GM19324 (cell line): ENCODE data around the gene C6orf47.
A peak's percentile ranks its signal among the peaks of the same experiment; 100 is the strongest.

Experiments used
- ATAC-seq: cut with Tn5 transposase; IDR thresholded peaks from one replicate; pipeline ENCODE4 v1.9.1; 2021; ENCODE audit warnings: mild to moderate bottlenecking, moderate library complexity; ENCODE audit not compliant: unreplicated experiment, low FRiP score

C6orf47 gene

GRCh38 chr6:31636698-31637596 is 23.6 kb downstream of the C6orf47 start:
- no peak for ATAC-seq

GRCh38 chr6:31634969-31635575 is 25.5 kb downstream of the C6orf47 start:
- ATAC-seq = no peak

GRCh38 chr6:31634131-31634530 is 26.4 kb downstream of the C6orf47 start:
- no peak for ATAC-seq

DNA sequence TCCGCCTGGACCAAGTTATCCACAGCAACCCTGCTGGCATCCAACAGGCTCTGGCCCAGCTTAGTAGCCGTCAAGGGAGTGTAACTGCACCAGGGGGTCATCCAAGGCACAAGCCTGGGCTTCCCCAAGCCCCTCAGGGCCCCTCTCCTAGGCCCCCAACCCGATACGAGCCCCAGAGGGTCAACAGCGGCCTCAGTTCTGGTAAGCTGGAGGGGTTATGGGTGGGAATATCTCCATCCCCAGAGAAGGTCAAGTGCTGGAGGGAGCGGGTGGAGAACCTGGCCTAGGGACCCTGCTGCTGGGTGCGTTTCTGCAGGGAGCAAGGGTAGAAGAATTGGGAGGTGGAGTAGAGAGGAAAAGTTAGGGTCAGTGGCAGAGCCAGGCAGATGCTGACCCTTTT is 27.1 kb downstream of the C6orf47 start:
- ATAC-seq = no peak

- no peak for ATAC-seq
Observed at GRCh38 chr6:31632279-31632946, 28.2 kb downstream of the C6orf47 start.

DNA sequence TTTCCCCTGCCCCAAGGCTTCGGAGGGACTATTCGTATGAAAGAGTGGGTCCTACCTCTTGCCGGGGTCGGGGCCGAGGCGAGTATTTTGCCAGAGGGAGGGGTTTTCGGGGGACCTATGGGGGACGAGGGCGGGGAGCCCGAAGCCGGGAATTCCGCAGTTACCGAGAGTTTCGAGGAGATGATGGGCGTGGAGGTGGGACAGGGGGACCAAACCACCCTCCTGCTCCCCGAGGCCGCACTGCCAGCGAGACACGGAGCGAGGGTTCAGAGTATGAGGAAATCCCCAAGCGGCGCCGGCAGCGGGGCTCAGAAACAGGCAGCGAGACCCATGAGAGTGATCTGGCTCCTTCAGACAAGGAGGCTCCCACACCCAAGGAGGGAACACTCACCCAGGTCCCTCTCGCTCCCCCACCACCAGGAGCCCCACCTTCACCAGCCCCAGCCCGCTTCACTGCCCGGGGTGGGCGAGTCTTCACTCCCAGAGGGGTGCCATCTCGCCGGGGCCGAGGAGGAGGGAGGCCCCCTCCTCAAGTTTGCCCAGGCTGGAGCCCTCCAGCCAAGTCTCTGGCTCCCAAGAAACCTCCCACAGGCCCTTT is 28.8 kb downstream of the C6orf47 start:
- no peak for ATAC-seq

- ATAC-seq = no peak
Observed at GRCh38 chr6:31631209-31631608, 29.4 kb downstream of the C6orf47 start.

- no peak for ATAC-seq
Observed at GRCh38 chr6:31630177-31630934, 30.2 kb downstream of the C6orf47 start.

DNA sequence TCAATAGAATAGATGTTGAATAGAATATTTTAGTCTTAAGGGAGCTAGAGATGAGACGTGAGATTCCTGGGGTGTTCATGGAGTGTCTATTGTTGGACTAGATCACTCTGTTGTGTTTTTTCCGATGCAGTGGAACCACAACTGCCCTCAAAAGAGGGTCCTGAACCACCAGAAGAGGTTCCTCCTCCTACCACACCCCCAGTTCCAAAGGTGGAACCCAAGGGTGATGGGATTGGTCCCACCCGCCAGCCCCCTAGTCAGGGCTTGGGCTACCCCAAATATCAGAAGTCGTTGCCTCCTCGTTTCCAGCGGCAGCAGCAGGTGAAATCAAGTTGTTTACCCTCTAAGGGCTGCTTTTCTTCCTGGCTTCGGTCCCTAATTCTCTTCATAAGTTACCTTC is 31.6 kb downstream of the C6orf47 start:
- no peak for ATAC-seq

DNA sequence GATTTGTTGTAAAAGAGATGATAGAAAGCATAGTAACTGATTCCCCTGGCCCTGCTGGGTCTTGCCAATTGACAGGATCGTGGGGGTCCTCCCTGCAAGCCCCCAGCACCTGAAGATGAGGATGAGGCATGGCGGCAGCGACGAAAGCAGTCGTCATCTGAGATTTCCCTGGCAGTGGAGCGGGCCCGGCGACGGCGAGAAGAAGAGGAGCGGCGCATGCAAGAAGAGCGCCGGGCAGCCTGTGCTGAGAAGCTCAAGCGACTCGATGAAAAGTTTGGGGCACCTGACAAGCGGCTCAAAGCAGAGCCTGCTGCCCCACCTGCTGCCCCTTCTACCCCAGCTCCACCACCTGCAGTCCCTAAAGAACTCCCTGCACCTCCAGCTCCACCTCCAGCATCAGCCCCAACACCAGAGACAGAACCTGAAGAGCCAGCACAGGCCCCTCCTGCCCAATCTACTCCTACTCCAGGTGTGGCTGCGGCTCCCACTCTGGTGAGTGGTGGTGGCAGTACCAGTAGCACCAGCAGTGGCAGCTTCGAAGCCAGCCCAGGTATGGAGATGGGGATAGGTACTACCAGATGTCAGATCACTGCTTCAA is 32.8 kb downstream of the C6orf47 start:
- ATAC-seq = no peak

DNA sequence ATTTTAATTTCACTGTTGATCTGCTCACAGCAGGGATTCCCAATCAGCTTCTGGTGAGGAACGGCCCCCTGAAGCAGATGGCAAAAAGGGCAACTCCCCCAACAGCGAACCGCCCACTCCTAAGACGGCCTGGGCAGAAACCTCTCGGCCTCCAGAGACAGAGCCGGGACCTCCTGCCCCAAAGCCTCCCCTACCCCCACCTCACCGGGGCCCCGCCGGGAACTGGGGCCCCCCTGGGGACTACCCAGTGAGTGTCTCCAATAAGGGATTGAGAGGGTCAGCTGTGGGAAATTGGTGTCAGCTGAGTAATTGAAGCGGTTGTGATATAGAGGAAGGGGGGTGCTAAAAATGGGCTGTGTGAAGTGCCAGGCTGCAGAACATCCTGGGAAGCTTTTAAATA is 33.6 kb downstream of the C6orf47 start:
- ATAC-seq = no peak

DNA sequence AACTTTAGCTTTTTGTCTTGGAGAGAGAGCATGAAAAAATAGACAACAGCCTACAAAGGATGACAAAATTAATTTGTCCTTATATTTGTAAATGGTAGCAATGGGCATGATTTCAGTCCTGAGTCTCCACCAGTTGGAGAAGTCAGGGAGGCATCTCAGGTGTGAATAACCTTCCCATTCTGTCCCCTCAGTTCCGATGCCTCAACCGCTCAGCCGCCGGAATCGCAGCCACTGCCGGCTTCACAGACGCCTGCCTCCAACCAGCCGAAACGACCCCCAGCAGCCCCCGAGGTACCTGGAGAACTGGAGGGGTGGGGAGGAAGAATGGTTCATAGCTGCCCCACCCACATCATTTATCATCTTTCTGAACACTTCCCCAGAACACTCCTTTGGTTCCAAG is 36.5 kb downstream of the C6orf47 start:
- ATAC-seq = no peak

DNA sequence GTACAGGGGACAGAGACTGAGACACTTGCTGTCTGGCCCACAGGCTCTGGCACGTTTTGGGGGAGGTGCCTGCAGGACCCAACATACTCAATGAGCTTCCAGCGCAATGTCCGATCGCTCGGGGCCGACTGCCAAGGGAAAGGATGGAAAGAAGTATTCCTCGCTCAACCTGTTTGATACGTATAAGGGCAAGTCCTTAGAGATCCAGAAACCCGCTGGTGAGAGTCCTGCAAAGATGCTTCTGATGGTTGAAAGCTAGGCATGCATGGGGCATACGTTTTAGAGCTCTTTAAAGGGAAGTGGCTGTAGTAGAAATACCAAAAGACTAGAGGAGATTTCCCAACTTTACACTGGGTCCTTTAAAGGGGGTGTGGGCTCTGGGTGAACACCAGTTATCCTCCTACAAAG is 37.9 kb downstream of the C6orf47 start:
- ATAC-seq = no peak

DNA sequence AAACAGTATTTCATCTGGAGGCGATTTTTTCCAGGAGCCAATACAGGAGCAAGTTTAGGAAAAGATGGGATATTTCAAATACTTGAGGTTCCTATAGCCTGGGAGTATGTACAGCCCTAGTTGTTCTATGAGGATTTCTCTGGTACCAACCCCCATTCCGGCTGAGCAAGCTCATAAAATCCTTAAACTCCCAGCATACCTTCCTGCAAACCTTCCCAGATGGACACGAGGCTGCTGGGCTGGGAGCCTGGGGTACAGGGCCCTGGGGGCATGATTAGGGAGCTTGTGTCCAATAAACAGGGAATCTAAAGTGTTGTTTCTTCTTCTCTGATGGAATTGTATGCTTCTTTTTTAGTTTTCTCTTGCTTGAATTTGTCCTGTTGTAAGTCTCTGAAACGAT is 38.6 kb downstream of the C6orf47 start:
- ATAC-seq = no peak

DNA sequence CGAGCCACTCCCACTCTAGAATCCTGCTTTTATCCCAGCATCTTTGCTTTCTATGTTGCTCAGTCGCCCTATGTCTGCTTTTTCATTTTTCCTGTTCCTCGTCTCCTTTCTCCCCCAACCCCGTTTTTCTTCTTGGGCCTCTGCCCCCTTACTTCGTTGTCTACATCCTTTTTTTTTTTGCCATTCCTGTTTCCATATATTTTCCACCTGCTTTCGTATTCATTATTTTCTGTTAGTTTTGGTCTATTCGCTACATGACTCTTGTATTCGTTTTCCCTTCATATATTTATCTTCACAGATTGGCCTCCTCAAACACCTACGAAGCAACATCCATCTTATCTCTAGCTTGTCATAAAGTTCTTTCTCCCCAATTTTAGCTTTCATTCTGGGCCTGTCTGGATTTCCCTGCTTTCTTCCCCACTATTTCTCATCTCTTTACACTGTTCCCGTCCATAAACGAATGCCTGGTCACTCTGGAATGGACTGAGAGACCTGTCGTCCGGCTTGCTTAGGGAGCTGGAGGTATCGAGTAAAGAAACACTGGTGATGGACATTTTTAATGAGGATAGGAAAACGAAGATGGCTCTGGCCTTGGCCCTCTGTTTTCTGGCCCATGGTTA is 39.1 kb downstream of the C6orf47 start:
- ATAC-seq = no peak

DNA sequence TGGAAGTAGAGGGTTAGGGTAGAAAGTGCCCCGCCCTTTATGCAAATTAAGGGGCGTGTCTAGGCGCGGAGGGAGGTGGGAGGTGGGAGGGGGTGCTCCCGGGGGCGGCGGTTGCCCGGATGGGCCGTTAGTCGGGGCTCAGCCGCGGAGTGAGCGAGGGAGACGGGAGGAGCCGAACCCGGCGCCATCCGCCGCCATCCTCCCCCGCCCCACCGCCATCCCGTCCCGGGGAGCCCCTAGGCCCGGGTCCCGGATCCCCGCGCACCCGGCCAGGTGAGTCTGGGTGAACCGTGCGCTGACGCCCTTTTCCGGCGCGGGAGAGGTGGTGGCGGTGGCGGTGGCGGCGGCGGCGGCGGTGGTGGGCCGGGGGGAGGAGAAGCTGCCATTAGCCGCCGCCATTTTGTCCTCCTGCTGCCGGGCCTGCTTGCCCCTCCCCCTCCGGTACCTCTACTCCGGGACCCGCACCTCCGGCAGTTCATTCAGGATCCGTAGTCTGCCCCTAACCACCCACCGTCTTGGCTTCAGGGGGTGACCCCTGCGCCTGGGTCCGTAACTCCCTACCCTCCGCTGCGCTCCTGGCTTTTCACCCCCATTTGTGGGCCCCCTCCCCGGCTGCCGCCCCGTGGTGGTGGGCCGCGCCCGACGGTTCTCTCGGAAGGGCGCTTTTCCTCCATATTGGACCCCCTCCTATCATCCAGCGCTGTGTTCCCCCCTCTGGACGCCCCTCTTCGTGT is 39.8 kb downstream of the C6orf47 start, which contains the start of gene PRRC2A:
Gene PRRC2A (plus strand): TSS at position 130 of the 734 bp plus-strand sequence. CDS start 2,075 bp downstream, outside the sequence.
- ATAC-seq = peak; percentile 45

GRCh38 chr6:31619805-31620585 is 40.6 kb downstream of the C6orf47 start:
- ATAC-seq = peak; percentile 89

DNA sequence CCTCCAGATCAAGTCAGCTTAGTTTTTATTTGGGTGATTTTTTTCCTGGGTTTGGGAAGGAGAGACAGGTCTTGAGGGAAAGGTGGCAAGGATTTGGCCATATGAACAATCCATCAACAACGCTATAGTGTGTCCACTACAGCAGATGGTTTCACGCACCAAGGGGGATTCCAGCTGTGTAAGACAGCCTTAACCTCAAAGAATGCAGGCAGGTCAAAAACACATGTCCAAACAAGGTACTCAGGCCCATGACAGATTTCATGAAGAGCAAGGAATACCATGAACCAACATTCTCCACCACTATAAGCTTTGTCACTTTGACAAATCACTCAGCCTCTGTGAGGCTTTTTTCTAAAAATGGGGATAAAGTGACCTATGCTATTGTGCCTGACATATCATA is 43.6 kb downstream of the C6orf47 start:
- no peak for ATAC-seq
